ENCODE measurements around the gene NFS1. TPM values are rescaled to one million over a fixed set of nuclear protein-coding genes. Genes with fewer than 3 reads are reported as not detected.

The NFS1 gene
- total RNA-seq, 2 donors from 2014 or later, result 17.0 to 30.9 TPM

- Mint-ChIP-seq H3K4me3 (peak overlapping the region; percentile 94), H3K27ac (peak overlapping the region; percentile 99), H3K4me1 (peaks cover 21% of the 10 kb centered on the region), H3K27me3 (ENCODE audit: insufficient read depth) (no peaks in the 10 kb centered on the region), H3K9me3 (no peaks in the 10 kb centered on the region), H3K36me3 (ENCODE audit: low read depth) (peaks cover 50% of the 10 kb centered on the region)
- no peak overlapping the region for H3K27ac ChIP-seq (ENCODE audit: low read depth, low read length)
- 38 to 43% methylated on average over 4 to 6 of the region's 6 CpGs for WGBS, 2 experiments (ENCODE audit: insufficient coverage in 1 of 2, insufficient read length in 1 of 2)
- H3K4me3 ChIP-seq (ENCODE audit: low read length), result peak overlapping the region; percentile 96
- TF ChIP-seq, protein P1, sequence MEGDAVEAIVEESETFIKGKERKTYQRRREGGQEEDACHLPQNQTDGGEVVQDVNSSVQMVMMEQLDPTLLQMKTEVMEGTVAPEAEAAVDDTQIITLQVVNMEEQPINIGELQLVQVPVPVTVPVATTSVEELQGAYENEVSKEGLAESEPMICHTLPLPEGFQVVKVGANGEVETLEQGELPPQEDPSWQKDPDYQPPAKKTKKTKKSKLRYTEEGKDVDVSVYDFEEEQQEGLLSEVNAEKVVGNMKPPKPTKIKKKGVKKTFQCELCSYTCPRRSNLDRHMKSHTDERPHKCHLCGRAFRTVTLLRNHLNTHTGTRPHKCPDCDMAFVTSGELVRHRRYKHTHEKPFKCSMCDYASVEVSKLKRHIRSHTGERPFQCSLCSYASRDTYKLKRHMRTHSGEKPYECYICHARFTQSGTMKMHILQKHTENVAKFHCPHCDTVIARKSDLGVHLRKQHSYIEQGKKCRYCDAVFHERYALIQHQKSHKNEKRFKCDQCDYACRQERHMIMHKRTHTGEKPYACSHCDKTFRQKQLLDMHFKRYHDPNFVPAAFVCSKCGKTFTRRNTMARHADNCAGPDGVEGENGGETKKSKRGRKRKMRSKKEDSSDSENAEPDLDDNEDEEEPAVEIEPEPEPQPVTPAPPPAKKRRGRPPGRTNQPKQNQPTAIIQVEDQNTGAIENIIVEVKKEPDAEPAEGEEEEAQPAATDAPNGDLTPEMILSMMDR (conservative IDR thresholded peaks at IDR 0.05), result no peak
- H3K36me3 ChIP-seq (ENCODE audit: control insufficient read depth, insufficient read depth, low read length), result peaks cover 46% of the 10 kb centered on the region
- peaks cover 3% of the 10 kb centered on the region for H3K4me1 ChIP-seq (ENCODE audit: control insufficient read depth, insufficient read depth, low read length)
- DNase-seq, result no peak
- H3K9ac ChIP-seq (ENCODE audit: extremely low read depth, low read length, poor library complexity, severe bottlenecking), result peak overlapping the region; percentile 87
- no peaks in the 10 kb centered on the region for H3K27me3 ChIP-seq (ENCODE audit: control insufficient read depth, insufficient read depth, low read length, poor library complexity, severe bottlenecking)
- no peaks in the 10 kb centered on the region for H3K9me3 ChIP-seq (ENCODE audit: control insufficient read depth, low read length)
Measured at GRCh38 chr20:35699957-35700624, 939 bp upstream of the NFS1 start.

- DNase-seq, result peak; percentile 67
- WGBS, 2 experiments (ENCODE audit: insufficient coverage in 1 of 2, insufficient read length in 1 of 2), result 8 to 12% methylated on average over 28 to 37 of the region's 37 CpGs
- TF ChIP-seq, protein P1 (conservative IDR thresholded peaks at IDR 0.05), result no peak
- H3K27me3 Mint-ChIP-seq (ENCODE audit: insufficient read depth), result no peaks in the 10 kb centered on the region
- H3K36me3 ChIP-seq (ENCODE audit: control insufficient read depth, insufficient read depth, low read length), result peaks cover 36% of the 10 kb centered on the region
- H3K4me1 Mint-ChIP-seq, result peaks cover 21% of the 10 kb centered on the region
- peaks cover 37% of the 10 kb centered on the region for H3K36me3 Mint-ChIP-seq (ENCODE audit: low read depth)
- no peaks in the 10 kb centered on the region for H3K9me3 ChIP-seq (ENCODE audit: control insufficient read depth, low read length)
- H3K4me3 ChIP-seq (ENCODE audit: low read length), result peak overlapping the region; percentile 96
- peak overlapping the region; percentile 46 for H3K9ac ChIP-seq (ENCODE audit: extremely low read depth, low read length, poor library complexity, severe bottlenecking)
- peaks cover 3% of the 10 kb centered on the region for H3K4me1 ChIP-seq (ENCODE audit: control insufficient read depth, insufficient read depth, low read length)
- no peaks in the 10 kb centered on the region for H3K9me3 Mint-ChIP-seq
- H3K27me3 ChIP-seq (ENCODE audit: control insufficient read depth, insufficient read depth, low read length, poor library complexity, severe bottlenecking), result no peaks in the 10 kb centered on the region
- H3K27ac Mint-ChIP-seq, result peak overlapping the region; percentile 67
- H3K4me3 Mint-ChIP-seq, result peak overlapping the region; percentile 94
- peak overlapping the region; percentile 14 for H3K27ac ChIP-seq (ENCODE audit: low read depth, low read length)
Measured at GRCh38 chr20:35698298-35699126, 640 bp downstream of the NFS1 start.

DNA sequence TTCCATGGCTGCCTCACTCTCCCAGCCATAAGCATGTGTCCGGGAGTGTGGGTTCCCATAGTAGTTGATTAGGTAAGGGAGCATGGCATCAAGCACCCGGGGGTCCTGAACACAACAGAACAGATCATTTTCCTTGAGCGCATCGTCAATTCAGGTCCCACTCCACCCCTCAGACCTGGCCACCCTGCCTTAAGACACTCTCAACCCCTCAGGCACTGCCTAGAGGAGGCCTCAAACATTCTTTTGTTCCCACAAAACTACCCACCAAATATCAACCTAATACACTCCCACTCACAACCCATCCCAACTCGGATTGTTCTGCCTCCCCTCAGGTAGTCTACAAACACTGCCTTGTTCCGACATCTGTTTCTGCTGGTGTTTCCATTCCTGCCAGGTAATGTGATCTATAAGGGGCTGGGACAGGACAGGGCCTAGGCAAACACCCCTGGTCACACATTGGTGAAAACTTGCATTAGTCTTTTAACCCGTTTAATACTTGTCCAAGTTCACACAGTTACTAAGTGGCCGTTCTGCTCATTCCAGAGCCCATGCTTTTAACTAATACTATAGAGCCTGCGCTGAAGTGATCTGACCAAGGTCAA, 1.4 kb downstream of the NFS1 start:
- no peak for DNase-seq
- Histone ChIP-seq H3K4me3 (ENCODE audit: low read length) (peak overlapping the region; percentile 96), H3K36me3 (ENCODE audit: control insufficient read depth, insufficient read depth, low read length) (peaks cover 29% of the 10 kb centered on the region), H3K27me3 (ENCODE audit: control insufficient read depth, insufficient read depth, low read length, poor library complexity, severe bottlenecking) (no peaks in the 10 kb centered on the region), H3K27ac (ENCODE audit: low read depth, low read length) (no peak overlapping the region), H3K9me3 (ENCODE audit: control insufficient read depth, low read length) (no peaks in the 10 kb centered on the region), H3K9ac (ENCODE audit: extremely low read depth, low read length, poor library complexity, severe bottlenecking) (peak overlapping the region; percentile 46), H3K4me1 (ENCODE audit: control insufficient read depth, insufficient read depth, low read length) (peaks cover 3% of the 10 kb centered on the region)
- TF ChIP-seq, protein P1 (conservative IDR thresholded peaks at IDR 0.05), result no peak
- Mint-ChIP-seq H3K36me3 (ENCODE audit: low read depth) (peaks cover 34% of the 10 kb centered on the region), H3K27ac (no peak overlapping the region), H3K27me3 (ENCODE audit: insufficient read depth) (no peaks in the 10 kb centered on the region), H3K4me3 (peak overlapping the region; percentile 94), H3K9me3 (no peaks in the 10 kb centered on the region), H3K4me1 (peaks cover 21% of the 10 kb centered on the region)
- 85 to 94% methylated on average over 7 to 9 of the region's 9 CpGs for WGBS, 2 experiments (ENCODE audit: insufficient coverage in 1 of 2, insufficient read length in 1 of 2)

Data from endodermal cell (in vitro differentiated cells).